WTC11 (cell line): Measurements from ENCODE around the gene MYO18A. TPM values are rescaled to one million over a fixed set of nuclear protein-coding genes. Genes with fewer than 3 reads are reported as not detected.
A peak's percentile ranks its signal among the peaks of the same experiment; 100 is the strongest.
"Not testable (repeated sequence)": the region's sequence is repeated elsewhere in the genome, so short reads cannot be mapped to it uniquely, and the experiment has no call there.

Experiments used
- ATAC-seq: fragments of 200-7000 bp; cut with Tn5 transposase; 2 replicates; pipeline ENCODE4 v1.10.0; 2021; ENCODE audit warnings: mild to moderate bottlenecking, moderate library complexity
- CTCF ChIA-PET: fragments of 300-600 bp; sonication (Branson Sonifier 250); formaldehyde crosslinking; loops from one replicate; lab custom pipeline; 2021; ENCODE audit warnings: antibody characterized with exemption; lab: Charles Lee
- POLR2A ChIA-PET: fragments of 350-600 bp; sonication (Branson Sonifier 250); formaldehyde crosslinking; loops from one replicate; lab custom pipeline; 2021; ENCODE audit warnings: antibody characterized with exemption; lab: Charles Lee
- DNase-seq: peaks from one replicate; pipeline ENCODE4 v3.0.0; 2021; ENCODE audit warnings: low spot score
- H3K27ac Mint-ChIP-seq: 2 replicates; pipeline ENCODE4 v1.8.0; 2021; ENCODE audit warnings: mixed read lengths
- H3K27me3 Mint-ChIP-seq: 2 replicates; pipeline ENCODE4 v1.8.0; 2021; ENCODE audit warnings: low read depth, mild to moderate bottlenecking, moderate library complexity, mixed read lengths
- H3K36me3 Mint-ChIP-seq: 2 replicates; pipeline ENCODE4 v1.8.0; 2021; ENCODE audit warnings: mixed read lengths
- H3K4me1 Mint-ChIP-seq: 2 replicates; pipeline ENCODE4 v1.8.0; 2022; ENCODE audit warnings: mixed read lengths
- H3K4me3 Mint-ChIP-seq: 2 replicates; pipeline ENCODE4 v1.8.0; 2021; ENCODE audit warnings: mild to moderate bottlenecking, moderate library complexity, mixed read lengths
- H3K9me3 Mint-ChIP-seq: 2 replicates; pipeline ENCODE4 v1.8.0; 2021; ENCODE audit warnings: mixed read lengths
- CBFB ChIP-seq: sonication (generic); formaldehyde crosslinking; IDR thresholded peaks from 2 replicates; pipeline ENCODE4 v1.8.1; 2022; ENCODE audit warnings: mild to moderate bottlenecking, low read depth, missing genetic modification reagents
- CREB1 ChIP-seq: sonication (generic); formaldehyde crosslinking; IDR thresholded peaks from 2 replicates; pipeline ENCODE4 v1.8.0; 2023; ENCODE audit warnings: mild to moderate bottlenecking, missing genetic modification reagents
- CTCF ChIP-seq: fragments of 200-600 bp; IDR thresholded peaks from 2 replicates; pipeline ENCODE4 v1.8.0; 2022; ENCODE audit warnings: antibody characterized with exemption
- E2F1 ChIP-seq: sonication (generic); formaldehyde crosslinking; IDR thresholded peaks from 2 replicates; pipeline ENCODE4 v1.8.0; 2022; ENCODE audit warnings: mild to moderate bottlenecking, missing genetic modification reagents
- EMX1 ChIP-seq: fragments of 250-450 bp; sonication (Bioruptor Pico); IDR thresholded peaks from 2 replicates; pipeline ENCODE4 v1.8.0; 2021; ENCODE audit warnings: mild to moderate bottlenecking
- HMGA2 ChIP-seq: fragments of 250-450 bp; sonication (Bioruptor Pico); IDR thresholded peaks from 2 replicates; pipeline ENCODE4 v1.4.0; 2021; ENCODE audit warnings: mild to moderate bottlenecking, moderate library complexity
- HMGXB4 ChIP-seq: sonication (generic); formaldehyde crosslinking; IDR thresholded peaks from 2 replicates; pipeline ENCODE4 v1.8.1; 2023; ENCODE audit warnings: mild to moderate bottlenecking, moderate library complexity, missing genetic modification reagents
- TCF7 ChIP-seq: sonication (generic); formaldehyde crosslinking; IDR thresholded peaks from 2 replicates; pipeline ENCODE4 v1.8.0; 2022; ENCODE audit warnings: mild to moderate bottlenecking, low read depth, missing genetic modification reagents, moderate library complexity
- ZNF121 ChIP-seq: sonication (generic); formaldehyde crosslinking; IDR thresholded peaks from 2 replicates; pipeline ENCODE4 v1.8.0; 2023; ENCODE audit warnings: missing genetic modification reagents
- ZNF425 ChIP-seq: fragments of 250-450 bp; sonication (Bioruptor Pico); conservative IDR thresholded peaks from 2 replicates; pipeline ENCODE4 v1.9.0; 2021; ENCODE audit warnings: mild to moderate bottlenecking
- total RNA-seq: library from RNA; stranded (reverse); gene quantifications from 3 replicates; pipeline ENCODE4 v1.2.3, GENCODE V29; 2021

MYO18A gene
- total RNA-seq, 1 experiment from 2014 or later = 54.9 TPM

GRCh38 chr17:29225396-29225795, 45.2 kb upstream of the MYO18A start:
- POLR2A ChIA-PET = interaction anchor here (0.6 kb wide), 1 partner anchor 68 kb away, joined by 3 read pairs; the partner anchor contains the start of gene NUFIP2
- ATAC-seq = no peak

GRCh38 chr17:29221338-29221737, 41.1 kb upstream of the MYO18A start:
- POLR2A ChIA-PET, DNase-seq, H3K4me3 Mint-ChIP-seq, H3K9me3 Mint-ChIP-seq, H3K4me1 Mint-ChIP-seq, H3K36me3 Mint-ChIP-seq, H3K27me3 Mint-ChIP-seq, ATAC-seq, H3K27ac Mint-ChIP-seq: not testable (repeated sequence)
- peak; percentile 91 for TF ChIP-seq HMGA2
- CTCF ChIA-PET = interaction anchor here (0.6 to 8.5 kb wide), 5 partner anchors 17 to 520 kb away, joined by 3 to 222 read pairs (median 4); partner anchors contain the start of gene MYO18A

More at GRCh38 chr17:29225396-29225795, 45.2 kb upstream of the MYO18A start:
- no peaks in the 10 kb centered on the region for H3K36me3 Mint-ChIP-seq
- H3K27me3 Mint-ChIP-seq = no peaks in the 10 kb centered on the region
- no peak for DNase-seq
- H3K9me3 Mint-ChIP-seq = no peaks in the 10 kb centered on the region; the same call in 1 of the 2 replicates
- H3K27ac Mint-ChIP-seq = no peak overlapping the region
- no peaks in the 10 kb centered on the region for H3K4me1 Mint-ChIP-seq
- CTCF ChIA-PET = interaction anchor here (0.6 to 1.6 kb wide), 4 partner anchors 37 to 328 kb away, joined by 4 to 9 read pairs (median 6); no protein-coding TSS in a partner anchor
- no peak overlapping the region for H3K4me3 Mint-ChIP-seq
- TF ChIP-seq EMX1 (CRISPR knock-in tag) (no peak), CBFB (CRISPR knock-in tag) (no peak), ZNF425 (CRISPR knock-in tag) (no peak), E2F1 (no peak), TCF7 (CRISPR knock-in tag) (no peak), CREB1 (CRISPR knock-in tag) (no peak), HMGXB4 (no peak)

- no peak overlapping the region for H3K27ac Mint-ChIP-seq
- ChIA-PET CTCF (interaction anchor here (0.7 to 8.5 kb wide), 33 partner anchors 8 to 317 kb away, joined by 3 to 222 read pairs (median 4); partner anchors contain the start of genes MYO18A and NUFIP2), POLR2A (no interaction called here)
- DNase-seq (peak; percentile 89), ATAC-seq (peak; percentile 97)
- no peak overlapping the region for H3K4me3 Mint-ChIP-seq
- H3K9me3 Mint-ChIP-seq = no peaks in the 10 kb centered on the region
- no peaks in the 10 kb centered on the region for H3K27me3 Mint-ChIP-seq
- H3K4me1 Mint-ChIP-seq = peaks cover 6% of the 10 kb centered on the region
- H3K36me3 Mint-ChIP-seq = no peaks in the 10 kb centered on the region
- TF ChIP-seq CTCF (peak; percentile 82), ZNF121 (CRISPR knock-in tag) (no peak), HMGXB4 (0 out of 2 replicates have a peak, but pooled peaks have one; percentile 41)
These were observed 39.3 kb upstream of the MYO18A start for GRCh38 chr17:29219378-29220047.
